NCI-H345 treated with DMSO at 0.1 percent for 48 hours (cell line): ENCODE results near the gene CIRBP.
"Not testable (repeated sequence)": the region's sequence is repeated elsewhere in the genome, so short reads cannot be mapped to it uniquely, and the experiment has no call there.

Experiments
- DNase-seq: peaks from one replicate; lab custom pipeline; 2025; ENCODE audit not compliant: unreplicated experiment; lab: John Stamatoyannopoulos, UW

The CIRBP gene

GRCh38 chr19:1290196-1290702, 21.1 kb downstream of the CIRBP start:
- DNase-seq: no peak

GRCh38 chr19:1290703-1291651, 21.8 kb downstream of the CIRBP start:
- DNase-seq: no peak

- no peak for DNase-seq
Measured at GRCh38 chr19:1291761-1292418, 22.8 kb downstream of the CIRBP start.

- no peak for DNase-seq
Measured at GRCh38 chr19:1292419-1293151, 23.5 kb downstream of the CIRBP start.

GRCh38 chr19:1293782-1294604, 24.9 kb downstream of the CIRBP start:
- DNase-seq: no peak

GRCh38 chr19:1294688-1295087, 25.6 kb downstream of the CIRBP start:
- no peak for DNase-seq

GRCh38 chr19:1295169-1296012, 26.3 kb downstream of the CIRBP start:
- no peak for DNase-seq

GRCh38 chr19:1296078-1296477, 26.9 kb downstream of the CIRBP start:
- no peak for DNase-seq

- DNase-seq: no peak
Measured at GRCh38 chr19:1296575-1297271, 27.6 kb downstream of the CIRBP start.

GRCh38 chr19:1298235-1298634, 29.1 kb downstream of the CIRBP start:
- DNase-seq: no peak

GRCh38 chr19:1299801-1300200, 30.7 kb downstream of the CIRBP start:
- DNase-seq: no peak

- DNase-seq: no peak
Measured at GRCh38 chr19:1300744-1301490, 31.8 kb downstream of the CIRBP start.

GRCh38 chr19:1302533-1303239, 33.6 kb downstream of the CIRBP start:
- no peak for DNase-seq

GRCh38 chr19:1304197-1304924, 35.2 kb downstream of the CIRBP start:
- no peak for DNase-seq

- DNase-seq: not testable (repeated sequence)
Measured at GRCh38 chr19:1305354-1305753, 36.2 kb downstream of the CIRBP start.

GRCh38 chr19:1307320-1307719, 38.2 kb downstream of the CIRBP start:
- DNase-seq: no peak

GRCh38 chr19:1307755-1308303, 38.7 kb downstream of the CIRBP start:
- DNase-seq: no peak
